ENCODE results near the gene JAKMIP1.

GRCh38 chr4:6050551-6050950 is 149.8 kb downstream of the JAKMIP1 start:
- no peak for TF ChIP-seq CTCF (IDR thresholded peaks at IDR 0.05)
- TF ChIP-seq POLR2A (IDR thresholded peaks at IDR 0.05), result no peak
